ENCODE data around the gene TFEC.
"Not testable (repeated sequence)": the region's sequence is repeated elsewhere in the genome, so short reads cannot be mapped to it uniquely, and the experiment has no call there.

The TFEC gene

DNA sequence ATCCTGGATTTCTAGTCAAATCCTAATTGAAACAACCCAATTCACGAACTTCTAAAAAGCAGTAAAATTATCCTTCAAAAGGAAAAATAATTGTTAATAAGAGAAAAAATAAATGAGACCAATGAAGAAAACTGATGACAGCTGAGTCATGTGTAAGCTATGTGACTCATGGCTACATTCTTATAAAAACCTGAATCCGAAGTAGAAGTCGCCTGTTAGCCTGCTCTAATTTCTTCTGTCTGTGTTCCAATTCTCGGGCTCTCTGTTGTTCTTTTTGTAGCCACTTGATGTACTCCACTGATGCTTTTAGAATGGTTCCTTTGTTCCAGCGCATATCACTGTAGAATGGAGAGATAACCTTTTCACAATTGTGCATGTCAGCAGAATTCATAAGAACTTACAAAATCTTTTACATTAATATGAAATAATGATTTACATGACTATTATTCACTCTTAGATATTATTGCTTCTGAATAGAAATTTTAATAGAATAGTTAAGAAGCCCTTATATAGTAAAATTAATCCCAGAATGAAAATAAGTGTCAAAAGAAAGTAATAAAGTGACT, 88.8 kb downstream of the TFEC start:
- POLR2A ChIA-PET, result no interaction called here
- TF ChIP-seq, protein P1, sequence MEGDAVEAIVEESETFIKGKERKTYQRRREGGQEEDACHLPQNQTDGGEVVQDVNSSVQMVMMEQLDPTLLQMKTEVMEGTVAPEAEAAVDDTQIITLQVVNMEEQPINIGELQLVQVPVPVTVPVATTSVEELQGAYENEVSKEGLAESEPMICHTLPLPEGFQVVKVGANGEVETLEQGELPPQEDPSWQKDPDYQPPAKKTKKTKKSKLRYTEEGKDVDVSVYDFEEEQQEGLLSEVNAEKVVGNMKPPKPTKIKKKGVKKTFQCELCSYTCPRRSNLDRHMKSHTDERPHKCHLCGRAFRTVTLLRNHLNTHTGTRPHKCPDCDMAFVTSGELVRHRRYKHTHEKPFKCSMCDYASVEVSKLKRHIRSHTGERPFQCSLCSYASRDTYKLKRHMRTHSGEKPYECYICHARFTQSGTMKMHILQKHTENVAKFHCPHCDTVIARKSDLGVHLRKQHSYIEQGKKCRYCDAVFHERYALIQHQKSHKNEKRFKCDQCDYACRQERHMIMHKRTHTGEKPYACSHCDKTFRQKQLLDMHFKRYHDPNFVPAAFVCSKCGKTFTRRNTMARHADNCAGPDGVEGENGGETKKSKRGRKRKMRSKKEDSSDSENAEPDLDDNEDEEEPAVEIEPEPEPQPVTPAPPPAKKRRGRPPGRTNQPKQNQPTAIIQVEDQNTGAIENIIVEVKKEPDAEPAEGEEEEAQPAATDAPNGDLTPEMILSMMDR (IDR thresholded peaks at IDR 0.05; ENCODE audit: control extremely low read depth, extremely low read depth, low read depth, missing control alignments), result no peak
- CTCF ChIA-PET, result no interaction called here

DNA sequence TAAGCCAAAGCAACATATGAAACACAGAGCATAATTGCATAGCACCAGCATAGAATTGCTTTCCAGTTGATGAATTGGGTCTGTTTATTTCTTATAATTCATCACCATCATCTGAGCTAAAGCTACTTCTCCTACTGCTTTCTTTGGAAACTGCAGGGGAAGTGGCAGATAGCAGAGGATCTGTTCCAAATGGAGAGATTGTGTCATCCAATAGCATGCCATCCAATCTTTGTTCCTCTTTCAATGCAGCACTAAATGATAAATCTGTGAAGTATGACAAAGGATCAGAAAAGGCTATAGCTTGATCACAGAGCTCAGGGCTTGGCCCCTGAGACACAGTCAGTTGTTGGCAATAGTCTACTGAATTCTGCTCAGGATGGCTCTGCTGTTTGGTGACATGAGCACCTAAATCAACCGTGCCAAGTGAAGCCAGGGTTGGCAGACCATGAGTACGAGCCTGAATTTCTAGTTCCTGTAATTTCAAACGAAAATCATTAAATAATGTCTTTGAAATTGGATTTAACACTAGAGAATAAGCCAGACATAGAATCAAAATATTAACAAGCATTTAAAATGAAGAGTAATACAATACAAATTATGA, 90.0 kb downstream of the TFEC start:
- ChIA-PET CTCF (no interaction called here), POLR2A (no interaction called here)
- DNase-seq (ENCODE audit: extremely low spot score), result no peak
- TF ChIP-seq, protein P1 (IDR thresholded peaks at IDR 0.05; ENCODE audit: control extremely low read depth, extremely low read depth, low read depth, missing control alignments), result no peak

More for the DNA sequence above, 88.8 kb downstream of the TFEC start:
- DNase-seq (ENCODE audit: extremely low spot score), result no peak

DNA sequence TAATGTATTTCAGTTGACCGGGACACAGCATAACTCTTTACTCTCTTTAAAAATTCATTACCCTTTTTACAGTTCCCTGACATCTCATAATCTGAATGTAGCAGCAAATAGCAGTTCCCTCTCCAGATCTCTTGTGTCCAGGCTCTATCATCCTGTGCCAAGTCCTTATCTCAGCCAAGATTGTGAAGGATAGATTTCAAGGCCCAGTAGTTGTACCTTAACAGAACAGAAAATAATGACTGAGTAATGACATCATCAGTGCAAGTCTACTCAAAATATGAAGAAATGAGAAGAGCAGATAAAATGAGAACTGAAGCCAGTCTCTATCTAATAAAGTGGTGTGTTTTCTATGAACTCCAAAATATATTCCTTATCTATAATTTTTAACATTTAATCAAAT, 92.6 kb downstream of the TFEC start:
- ChIA-PET CTCF (no interaction called here), POLR2A (no interaction called here)
- no peak for DNase-seq (ENCODE audit: extremely low spot score)
- TF ChIP-seq, protein P1 (IDR thresholded peaks at IDR 0.05; ENCODE audit: control extremely low read depth, extremely low read depth, low read depth, missing control alignments), result no peak

DNA sequence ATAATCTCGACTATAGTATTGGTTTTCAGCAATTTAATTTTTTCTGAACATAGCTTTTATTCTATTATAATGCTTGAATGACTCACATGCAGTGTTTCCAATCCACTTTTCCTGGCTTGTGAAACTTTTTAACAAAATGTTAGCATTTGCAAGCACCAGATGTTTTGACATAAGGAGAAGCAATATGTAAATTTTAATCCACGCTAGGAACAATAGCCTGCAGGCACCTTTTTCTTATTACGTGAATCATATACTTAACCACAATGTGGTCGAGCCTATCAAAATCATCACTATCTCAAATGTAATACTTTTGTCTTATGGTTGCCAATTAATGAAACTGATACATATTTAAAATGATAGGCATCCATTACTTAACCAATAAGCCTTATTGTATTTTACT, 97.1 kb downstream of the TFEC start:
- POLR2A ChIA-PET, result no interaction called here
- TF ChIP-seq, protein P1 (IDR thresholded peaks at IDR 0.05; ENCODE audit: control extremely low read depth, extremely low read depth, low read depth, missing control alignments), result no peak
- CTCF ChIA-PET, result interaction anchor here (1.1 kb wide), 1 partner anchor 9 kb away, joined by 3 read pairs; no protein-coding TSS in a partner anchor
- DNase-seq (ENCODE audit: extremely low spot score), result no peak

DNA sequence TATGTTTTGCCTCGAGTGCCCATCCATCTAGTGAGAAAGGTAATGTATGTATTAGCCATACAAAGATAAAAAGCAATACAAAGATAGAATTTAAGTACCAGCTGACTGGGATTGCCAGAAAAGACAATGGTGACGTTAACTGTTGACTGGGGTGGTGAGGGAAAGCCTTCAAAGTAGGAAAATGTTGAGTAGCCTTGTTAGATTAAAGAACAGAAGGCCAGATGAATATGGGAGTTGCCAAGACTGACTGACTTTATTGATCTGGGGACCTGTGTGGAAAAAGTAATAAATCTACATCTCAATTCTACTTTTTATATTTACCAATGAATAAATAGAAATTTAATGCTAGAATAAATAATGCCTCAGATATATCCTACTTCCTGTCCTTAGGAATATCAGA, 97.7 kb downstream of the TFEC start:
- DNase-seq (ENCODE audit: extremely low spot score), result no peak
- TF ChIP-seq, protein P1 (IDR thresholded peaks at IDR 0.05; ENCODE audit: control extremely low read depth, extremely low read depth, low read depth, missing control alignments), result no peak
- POLR2A ChIA-PET, result no interaction called here
- CTCF ChIA-PET, result no interaction called here

DNA sequence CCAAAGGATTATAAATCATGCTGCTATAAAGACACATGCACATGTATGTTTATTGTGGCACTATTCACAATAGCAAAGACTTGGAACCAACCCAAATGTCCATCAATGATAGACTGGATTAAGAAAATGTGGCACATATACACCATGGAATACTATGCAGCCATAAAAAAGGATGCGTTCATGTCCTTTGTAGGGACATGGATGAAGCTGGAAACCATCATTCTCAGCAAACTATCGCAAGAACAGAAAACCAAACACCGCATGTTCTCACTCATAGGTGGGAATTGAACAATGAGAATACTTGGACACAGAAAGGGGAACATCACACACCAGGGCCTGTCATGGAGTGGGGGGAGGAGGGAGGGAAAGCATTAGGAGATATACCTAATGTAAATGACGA, 100.4 kb downstream of the TFEC start:
- CTCF ChIA-PET; DNase-seq (ENCODE audit: extremely low spot score); POLR2A ChIA-PET: not testable (repeated sequence)

DNA sequence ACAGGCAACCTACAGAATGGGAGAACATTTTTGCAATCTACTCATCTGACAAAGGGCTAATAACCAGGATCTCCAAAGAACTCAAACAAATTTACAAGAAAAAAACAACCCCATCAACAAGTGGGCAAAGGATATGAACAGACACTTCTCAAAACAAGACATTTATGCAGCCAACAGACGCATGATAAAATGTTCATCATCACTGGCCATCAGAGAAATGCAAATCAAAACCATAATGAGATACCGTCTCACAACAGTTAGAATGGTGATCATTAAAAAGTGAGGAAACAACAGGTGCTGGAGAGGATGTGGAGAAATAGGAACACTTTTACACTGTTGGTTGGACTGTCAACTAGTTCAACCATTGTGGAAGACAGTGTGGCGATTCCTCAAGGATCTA, 100.8 kb downstream of the TFEC start:
- POLR2A ChIA-PET; CTCF ChIA-PET; DNase-seq (ENCODE audit: extremely low spot score): not testable (repeated sequence)

DNA sequence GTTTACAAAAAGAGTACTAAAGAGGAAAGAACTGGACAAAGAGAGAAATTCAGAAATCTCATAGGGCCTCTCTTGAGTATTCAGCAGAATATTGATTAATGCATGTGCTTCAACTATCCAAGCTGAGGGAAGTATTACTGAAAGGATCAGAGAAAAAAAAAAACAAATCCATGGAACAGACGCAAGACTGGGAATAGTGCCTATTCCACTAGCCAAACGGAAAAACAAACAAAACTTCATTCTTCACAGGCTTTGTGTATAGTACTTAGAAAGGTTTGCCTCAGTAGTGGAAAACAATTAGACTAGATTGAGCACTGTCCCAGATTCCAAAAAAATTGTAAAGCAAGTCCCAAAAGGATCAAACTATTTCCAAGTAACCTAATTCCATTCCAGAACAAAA, 106.2 kb downstream of the TFEC start:
- no peak for DNase-seq (ENCODE audit: extremely low spot score)
- CTCF ChIA-PET, result no interaction called here
- TF ChIP-seq, protein P1 (IDR thresholded peaks at IDR 0.05; ENCODE audit: control extremely low read depth, extremely low read depth, low read depth, missing control alignments), result no peak
- POLR2A ChIA-PET, result no interaction called here

Data from GM10248 (cell line).